Caco-2 (cell line): Measurements from ENCODE around the gene PDE11A. TPM values are rescaled to one million over a fixed set of nuclear protein-coding genes. Genes with fewer than 3 reads are reported as not detected.

Experiments
- BruUV-seq: library from RNA; stranded (reverse); fragments of 400-500 nt; replicated peaks from 2 replicates; lab custom pipeline; 2021; lab: Mats Ljungman, UMichigan
- CTCF ChIA-PET: fragments of 300-600 bp; sonication (Branson Sonifier 250); formaldehyde crosslinking; loops from one replicate; lab custom pipeline; 2022; ENCODE audit warnings: antibody characterized with exemption; lab: Charles Lee
- POLR2A ChIA-PET: fragments of 300-600 bp; sonication (Branson Sonifier 250); formaldehyde crosslinking; loops from one replicate; lab custom pipeline; 2022; ENCODE audit warnings: antibody characterized with exemption; lab: Charles Lee
- DNase-seq, 2 experiments: peaks; one replicate each; pipeline versions ENCODE4 v3.0.0 to v3.0.0-alpha.2; 2020 to 2022
- H3K27me3 ChIP-seq: replicated peaks from 2 replicates; pipeline ENCODE4 v1.6.0; 2011; ENCODE audit warnings: low read length; ENCODE audit not compliant: control insufficient read depth, insufficient read depth
- H3K36me3 ChIP-seq: 2 replicates; pipeline ENCODE4 v1.5.1; 2011; ENCODE audit warnings: low read length; ENCODE audit not compliant: control insufficient read depth, insufficient read depth
- H3K4me1 ChIP-seq: fragments of 250-450 bp; sonication (Bioruptor Pico); 2 replicates; pipeline ENCODE4 v1.5.1; 2020; ENCODE audit warnings: mild to moderate bottlenecking
- H3K4me3 ChIP-seq: 2 replicates; pipeline ENCODE4 v1.5.1; 2011; ENCODE audit warnings: low read depth, mild to moderate bottlenecking, control low read depth, low read length
- H3K9me3 ChIP-seq: fragments of 250-450 bp; sonication (Bioruptor Pico); 2 replicates; pipeline ENCODE4 v1.5.1; 2020; ENCODE audit warnings: mild to moderate bottlenecking, moderate library complexity
- H3K27ac Mint-ChIP-seq: one replicate; pipeline ENCODE4 v1.8.0; 2022; ENCODE audit warnings: mixed read lengths; ENCODE audit not compliant: unreplicated experiment
- H3K27me3 Mint-ChIP-seq: one replicate; pipeline ENCODE4 v1.8.0; 2022; ENCODE audit warnings: mixed read lengths; ENCODE audit not compliant: insufficient read depth, unreplicated experiment
- H3K36me3 Mint-ChIP-seq: one replicate; pipeline ENCODE4 v1.8.0; 2022; ENCODE audit warnings: mild to moderate bottlenecking, mixed read lengths; ENCODE audit not compliant: insufficient read depth, unreplicated experiment
- H3K4me1 Mint-ChIP-seq: one replicate; pipeline ENCODE4 v1.8.0; 2022; ENCODE audit warnings: low read depth, mixed read lengths; ENCODE audit not compliant: unreplicated experiment
- H3K4me3 Mint-ChIP-seq: one replicate; pipeline ENCODE4 v1.8.0; 2022; ENCODE audit warnings: mild to moderate bottlenecking, moderate library complexity, mixed read lengths; ENCODE audit not compliant: unreplicated experiment
- H3K9me3 Mint-ChIP-seq: one replicate; pipeline ENCODE4 v1.8.0; 2022; ENCODE audit warnings: mixed read lengths; ENCODE audit not compliant: unreplicated experiment
- CTCF ChIP-seq, 2 experiments: fragments of 200-600 bp in 1 of 2; IDR thresholded peaks; 1 replicate in 1 of 2; 2 replicates in 1 of 2; pipeline versions ENCODE4 v1.5.1 to v1.8.0; 2011 to 2022; ENCODE audit warnings: antibody characterized with exemption in 1 of 2, control low read depth in 1 of 2, inconsistent platforms in 1 of 2, low read depth in 1 of 2, low read length in 1 of 2, mild to moderate bottlenecking in 1 of 2, moderate library complexity in 1 of 2; ENCODE audit not compliant: insufficient read depth in 1 of 2, severe bottlenecking in 1 of 2, unreplicated experiment in 1 of 2
- intact Hi-C: fragments of 100-400 bp; cut with micrococcal nuclease; formaldehyde crosslinking; loops from one replicate; pipeline ENCODE4 v1.10.0; 2022; ENCODE audit not compliant: unreplicated experiment
- total RNA-seq: library from RNA; stranded (reverse); gene quantifications from 2 replicates; pipeline ENCODE4 v1.2.3, GENCODE V29; 2022

Gene PDE11A
- total RNA-seq, 1 experiment from 2014 or later, result 0.25 TPM

GRCh38 chr2:177629357-177630024 lies 443.1 kb downstream of the PDE11A start:
- H3K4me3 Mint-ChIP-seq, result no peak overlapping the region

GRCh38 chr2:177628831-177629230 lies 443.7 kb downstream of the PDE11A start:
- Mint-ChIP-seq H3K36me3 (no peaks in the 10 kb centered on the region), H3K4me1 (peaks cover 8% of the 10 kb centered on the region), H3K4me3 (no peak overlapping the region), H3K9me3 (no peaks in the 10 kb centered on the region), H3K27me3 (no peaks in the 10 kb centered on the region), H3K27ac (no peak overlapping the region)
- BruUV-seq, result no TSS peak
- no peak for DNase-seq
- TF ChIP-seq CTCF (IDR thresholded peaks at IDR 0.05; ENCODE audit: insufficient read depth in 1 of 2, low read depth in 1 of 2, low read length in 1 of 2, severe bottlenecking in 1 of 2, unreplicated experiment in 1 of 2), result no peak
- no peaks in the 10 kb centered on the region for H3K36me3 ChIP-seq
- no peaks in the 10 kb centered on the region for H3K4me1 ChIP-seq
- intact Hi-C loops, result no loop called here
- CTCF ChIA-PET, result no interaction called here
- no peak overlapping the region for H3K4me3 ChIP-seq
- H3K27me3 ChIP-seq, result no peaks in the 10 kb centered on the region
- H3K9me3 ChIP-seq, result no peaks in the 10 kb centered on the region
- POLR2A ChIA-PET, result no interaction called here

More at GRCh38 chr2:177629357-177630024, 443.1 kb downstream of the PDE11A start:
- Mint-ChIP-seq H3K4me1 (peaks cover 8% of the 10 kb centered on the region), H3K9me3 (no peaks in the 10 kb centered on the region), H3K36me3 (no peaks in the 10 kb centered on the region), H3K27me3 (no peaks in the 10 kb centered on the region), H3K27ac (peak overlapping the region; percentile 13)
- H3K4me1 ChIP-seq, result no peaks in the 10 kb centered on the region
- CTCF ChIA-PET, result no interaction called here
- H3K36me3 ChIP-seq, result no peaks in the 10 kb centered on the region
- no peak overlapping the region for H3K4me3 ChIP-seq
- no peak for TF ChIP-seq CTCF (IDR thresholded peaks at IDR 0.05; ENCODE audit: insufficient read depth in 1 of 2, low read depth in 1 of 2, low read length in 1 of 2, severe bottlenecking in 1 of 2, unreplicated experiment in 1 of 2)
- BruUV-seq, result no TSS peak
- DNase-seq, result no peak
- intact Hi-C loops, result no loop called here
- no peaks in the 10 kb centered on the region for H3K27me3 ChIP-seq
- no peaks in the 10 kb centered on the region for H3K9me3 ChIP-seq
- POLR2A ChIA-PET, result no interaction called here

- no peaks in the 10 kb centered on the region for H3K36me3 Mint-ChIP-seq
- Histone ChIP-seq H3K9me3 (no peaks in the 10 kb centered on the region), H3K4me3 (no peak overlapping the region), H3K36me3 (no peaks in the 10 kb centered on the region), H3K4me1 (no peaks in the 10 kb centered on the region), H3K27me3 (no peaks in the 10 kb centered on the region)
- ChIA-PET POLR2A (no interaction called here), CTCF (no interaction called here)
- H3K4me1 Mint-ChIP-seq, result peaks cover 8% of the 10 kb centered on the region
- no peak overlapping the region for H3K4me3 Mint-ChIP-seq
- H3K9me3 Mint-ChIP-seq, result no peaks in the 10 kb centered on the region
- no peak for TF ChIP-seq CTCF (IDR thresholded peaks at IDR 0.05; ENCODE audit: insufficient read depth in 1 of 2, low read depth in 1 of 2, low read length in 1 of 2, severe bottlenecking in 1 of 2, unreplicated experiment in 1 of 2)
- no TSS peak for BruUV-seq
- DNase-seq, result no peak
- intact Hi-C loops, result no loop called here
- no peak overlapping the region for H3K27ac Mint-ChIP-seq
- peaks cover 2% of the 10 kb centered on the region for H3K27me3 Mint-ChIP-seq
These were observed 446.6 kb downstream of the PDE11A start for GRCh38 chr2:177625744-177626650.
